WTC11 (cell line): ENCODE measurements around the gene CRKL. TPM values are rescaled to one million over a fixed set of nuclear protein-coding genes. Genes with fewer than 3 reads are reported as not detected.
"Not testable (repeated sequence)": the region's sequence is repeated elsewhere in the genome, so short reads cannot be mapped to it uniquely, and the experiment has no call there.

ENCODE experiments used
- ATAC-seq: fragments of 200-7000 bp; cut with Tn5 transposase; 2 replicates; pipeline ENCODE4 v1.10.0; 2021; ENCODE audit warnings: mild to moderate bottlenecking, moderate library complexity
- CTCF ChIA-PET: fragments of 300-600 bp; sonication (Branson Sonifier 250); formaldehyde crosslinking; loops from one replicate; lab custom pipeline; 2021; ENCODE audit warnings: antibody characterized with exemption; lab: Charles Lee
- POLR2A ChIA-PET: fragments of 350-600 bp; sonication (Branson Sonifier 250); formaldehyde crosslinking; loops from one replicate; lab custom pipeline; 2021; ENCODE audit warnings: antibody characterized with exemption; lab: Charles Lee
- DNase-seq: peaks from one replicate; pipeline ENCODE4 v3.0.0; 2021; ENCODE audit warnings: low spot score
- H3K27ac Mint-ChIP-seq: 2 replicates; pipeline ENCODE4 v1.8.0; 2021; ENCODE audit warnings: mixed read lengths
- H3K27me3 Mint-ChIP-seq: 2 replicates; pipeline ENCODE4 v1.8.0; 2021; ENCODE audit warnings: low read depth, mild to moderate bottlenecking, moderate library complexity, mixed read lengths
- H3K36me3 Mint-ChIP-seq: 2 replicates; pipeline ENCODE4 v1.8.0; 2021; ENCODE audit warnings: mixed read lengths
- H3K4me1 Mint-ChIP-seq: 2 replicates; pipeline ENCODE4 v1.8.0; 2022; ENCODE audit warnings: mixed read lengths
- H3K4me3 Mint-ChIP-seq: 2 replicates; pipeline ENCODE4 v1.8.0; 2021; ENCODE audit warnings: mild to moderate bottlenecking, moderate library complexity, mixed read lengths
- H3K9me3 Mint-ChIP-seq: 2 replicates; pipeline ENCODE4 v1.8.0; 2021; ENCODE audit warnings: mixed read lengths
- CREB1 ChIP-seq: sonication (generic); formaldehyde crosslinking; IDR thresholded peaks from 2 replicates; pipeline ENCODE4 v1.8.0; 2023; ENCODE audit warnings: mild to moderate bottlenecking, missing genetic modification reagents
- GTF2I ChIP-seq: fragments of 250-450 bp; sonication (Bioruptor Pico); conservative IDR thresholded peaks from 2 replicates; pipeline ENCODE4 v1.4.0; 2021; ENCODE audit warnings: mild to moderate bottlenecking
- HMGA2 ChIP-seq: fragments of 250-450 bp; sonication (Bioruptor Pico); IDR thresholded peaks from 2 replicates; pipeline ENCODE4 v1.4.0; 2021; ENCODE audit warnings: mild to moderate bottlenecking, moderate library complexity
- IRF1 ChIP-seq: sonication (generic); formaldehyde crosslinking; IDR thresholded peaks from 2 replicates; pipeline ENCODE4 v1.8.0; 2023; ENCODE audit warnings: missing genetic modification reagents
- NFE2L1 ChIP-seq: sonication (generic); formaldehyde crosslinking; IDR thresholded peaks from 2 replicates; pipeline ENCODE4 v1.8.1; 2023; ENCODE audit warnings: missing genetic modification reagents
- NFYB ChIP-seq: sonication (generic); formaldehyde crosslinking; conservative IDR thresholded peaks from 2 replicates; pipeline ENCODE4 v1.8.0; 2022; ENCODE audit warnings: low read depth, missing genetic modification reagents
- NR2C2 ChIP-seq: sonication (generic); formaldehyde crosslinking; IDR thresholded peaks from 2 replicates; pipeline ENCODE4 v1.8.0; 2022; ENCODE audit warnings: mild to moderate bottlenecking, missing genetic modification reagents
- PREB ChIP-seq: sonication (generic); formaldehyde crosslinking; IDR thresholded peaks from 2 replicates; pipeline ENCODE4 v1.8.1; 2022; ENCODE audit warnings: mild to moderate bottlenecking, missing genetic modification reagents, moderate library complexity, borderline replicate concordance
- RELA ChIP-seq: sonication (generic); formaldehyde crosslinking; IDR thresholded peaks from 2 replicates; pipeline ENCODE4 v1.8.1; 2022; ENCODE audit warnings: missing genetic modification reagents, mild to moderate bottlenecking, borderline replicate concordance
- SMAD4 ChIP-seq: sonication (generic); formaldehyde crosslinking; IDR thresholded peaks from 2 replicates; pipeline ENCODE4 v1.8.0; 2022; ENCODE audit warnings: mild to moderate bottlenecking, missing genetic modification reagents
- SOX15 ChIP-seq: fragments of 250-450 bp; sonication (Bioruptor Pico); IDR thresholded peaks from 2 replicates; pipeline ENCODE4 v1.9.0; 2021; ENCODE audit warnings: mild to moderate bottlenecking
- SP1 ChIP-seq: sonication (generic); formaldehyde crosslinking; conservative IDR thresholded peaks from 2 replicates; pipeline ENCODE4 v1.8.1; 2022; ENCODE audit warnings: missing genetic modification reagents
- TCF7 ChIP-seq: sonication (generic); formaldehyde crosslinking; IDR thresholded peaks from 2 replicates; pipeline ENCODE4 v1.8.0; 2022; ENCODE audit warnings: mild to moderate bottlenecking, low read depth, missing genetic modification reagents, moderate library complexity
- TP53 ChIP-seq: sonication (generic); formaldehyde crosslinking; IDR thresholded peaks from 2 replicates; pipeline ENCODE4 v1.8.1; 2023; ENCODE audit warnings: mild to moderate bottlenecking, missing genetic modification reagents
- USF1 ChIP-seq: sonication (generic); formaldehyde crosslinking; IDR thresholded peaks from 2 replicates; pipeline ENCODE4 v1.8.0; 2022; ENCODE audit warnings: mild to moderate bottlenecking, missing genetic modification reagents
- ZNF425 ChIP-seq: fragments of 250-450 bp; sonication (Bioruptor Pico); conservative IDR thresholded peaks from 2 replicates; pipeline ENCODE4 v1.9.0; 2021; ENCODE audit warnings: mild to moderate bottlenecking
- ZNF671 ChIP-seq: fragments of 250-450 bp; sonication (Bioruptor Pico); IDR thresholded peaks from 2 replicates; pipeline ENCODE4 v1.8.0; 2021; ENCODE audit warnings: mild to moderate bottlenecking
- total RNA-seq: library from RNA; stranded (reverse); gene quantifications from 3 replicates; pipeline ENCODE4 v1.2.3, GENCODE V29; 2021

CRKL gene
- total RNA-seq, 1 experiment from 2014 or later: 114 TPM

- POLR2A ChIA-PET: no interaction called here
- Mint-ChIP-seq H3K4me1 (peaks cover 41% of the 10 kb centered on the region), H3K27me3 (no peaks in the 10 kb centered on the region), H3K4me3 (no peak overlapping the region), H3K9me3 (no peaks in the 10 kb centered on the region), H3K27ac (peak overlapping the region; percentile 21; the same call in 1 of the 2 replicates), H3K36me3 (peaks cover 31% of the 10 kb centered on the region)
- ATAC-seq (no peak), DNase-seq (no peak)
- CTCF ChIA-PET: no interaction called here
- TF ChIP-seq NR2C2 (CRISPR knock-in tag) (no peak), IRF1 (no peak), HMGA2 (no peak), USF1 (CRISPR knock-in tag) (no peak)
Measured at GRCh38 chr22:20940186-20940651, 23.0 kb downstream of the CRKL start.

GRCh38 chr22:20940904-20941385 is 23.7 kb downstream of the CRKL start:
- Mint-ChIP-seq H3K4me3 (no peak overlapping the region), H3K27ac (peak overlapping the region; percentile 21; the same call in 1 of the 2 replicates), H3K36me3 (peaks cover 25% of the 10 kb centered on the region), H3K4me1 (peaks cover 46% of the 10 kb centered on the region)
- ChIA-PET POLR2A (no interaction called here), CTCF (interaction anchor here (1.3 kb wide), 1 partner anchor 55 kb away, joined by 5 read pairs; no protein-coding TSS in a partner anchor)
- DNase-seq (no peak), ATAC-seq (no peak)
- TF ChIP-seq SMAD4 (CRISPR knock-in tag): no peak
- no peak for TF ChIP-seq RELA
- no peak for TF ChIP-seq ZNF425 (CRISPR knock-in tag)
- TF ChIP-seq HMGA2: no peak
- TF ChIP-seq NFYB (CRISPR knock-in tag): no peak
- no peak for TF ChIP-seq NFE2L1 (CRISPR knock-in tag)
- no peak for TF ChIP-seq SP1 (CRISPR knock-in tag)
- TF ChIP-seq GTF2I (CRISPR knock-in tag): no peak
- no peak for TF ChIP-seq CREB1
- no peak for TF ChIP-seq TCF7 (CRISPR knock-in tag)
- no peak for TF ChIP-seq SOX15 (CRISPR knock-in tag)
- no peak for TF ChIP-seq TP53 (CRISPR knock-in tag)
- no peak for TF ChIP-seq ZNF671 (CRISPR knock-in tag)
- TF ChIP-seq PREB (CRISPR knock-in tag): no peak
- no peak for TF ChIP-seq NR2C2 (CRISPR knock-in tag)
- TF ChIP-seq, all 79 proteins: peak for 0
- Mint-ChIP-seq H3K27me3 (no peaks in the 10 kb centered on the region), H3K9me3 (no peaks in the 10 kb centered on the region)

GRCh38 chr22:20942203-20942902 is 25.1 kb downstream of the CRKL start:
- H3K4me3 Mint-ChIP-seq, POLR2A ChIA-PET, H3K9me3 Mint-ChIP-seq, H3K27ac Mint-ChIP-seq, ATAC-seq, DNase-seq, H3K27me3 Mint-ChIP-seq: not testable (repeated sequence)
- peaks cover 17% of the 10 kb centered on the region for H3K36me3 Mint-ChIP-seq
- peaks cover 46% of the 10 kb centered on the region for H3K4me1 Mint-ChIP-seq
- CTCF ChIA-PET: interaction anchor here (0.6 to 1.3 kb wide), 2 partner anchors 25 to 57 kb away, joined by 3 to 5 read pairs; partner anchors contain the start of gene AIFM3
